Measurements from ENCODE around the gene JAK3.
"Not testable (repeated sequence)": the region's sequence is repeated elsewhere in the genome, so short reads cannot be mapped to it uniquely, and the experiment has no call there.

GRCh38 chr19:17783721-17784120 is 64.1 kb downstream of the JAK3 start:
- not testable (repeated sequence) for TF ChIP-seq CTCF (IDR thresholded peaks at IDR 0.05; ENCODE audit: low read depth, low read length); EZH2phosphoT487 (IDR thresholded peaks at IDR 0.05; ENCODE audit: low read depth)

Measured in OCI-LY3 (cell line).